HL-60 (cell line): ENCODE data around the gene TMEM94.

Experiments used
- DNase-seq, 2 experiments: peaks; one replicate each; pipeline ENCODE4 v3.0.0-alpha.2; 2010 to 2020; ENCODE audit warnings: low read depth in 1 of 2, low spot score in 1 of 2
- H3K27ac ChIP-seq: fragments of 250-450 bp; sonication (Bioruptor Pico); replicated peaks from 2 replicates; pipeline ENCODE4 v1.5.1; 2020; ENCODE audit warnings: mild to moderate bottlenecking, moderate library complexity
- H3K27me3 ChIP-seq: fragments of 250-450 bp; sonication (Bioruptor Pico); 2 replicates; pipeline ENCODE4 v1.5.1; 2021; ENCODE audit warnings: mild to moderate bottlenecking, moderate library complexity; ENCODE audit not compliant: insufficient read depth, poor library complexity, severe bottlenecking
- H3K4me3 ChIP-seq: replicated peaks from 2 replicates; pipeline ENCODE4 v1.5.1; 2011; ENCODE audit warnings: mild to moderate bottlenecking, control low read depth, low read length; ENCODE audit not compliant: insufficient read depth
- CTCF ChIP-seq: IDR thresholded peaks from one replicate; pipeline ENCODE4 v1.5.1; 2011; ENCODE audit warnings: low read length, control low read depth, inconsistent platforms; ENCODE audit not compliant: insufficient read depth
- GABPA ChIP-seq: IDR thresholded peaks from 2 replicates; pipeline ENCODE4 v1.6.1; 2012; ENCODE audit warnings: low read depth
- POLR2AphosphoS5 ChIP-seq: IDR thresholded peaks from 2 replicates; pipeline ENCODE4 v1.6.1; 2012; ENCODE audit warnings: low read depth
- REST ChIP-seq: IDR thresholded peaks from 2 replicates; pipeline ENCODE4 v1.6.1; 2012; ENCODE audit warnings: low read depth; ENCODE audit not compliant: insufficient replicate concordance
- SPI1 ChIP-seq: IDR thresholded peaks from 2 replicates; pipeline ENCODE4 v1.6.1; 2012; ENCODE audit warnings: low read depth, mild to moderate bottlenecking, borderline replicate concordance

The TMEM94 gene

GRCh38 chr17:75472119-75472518 is 15.7 kb downstream of the TMEM94 start:
- TF ChIP-seq SPI1 (no peak), CTCF (no peak), POLR2AphosphoS5 (no peak), GABPA (no peak), REST (no peak)
- Histone ChIP-seq H3K4me3 (no peak overlapping the region), H3K27ac (no peak overlapping the region), H3K27me3 (no peaks in the 10 kb centered on the region)
- no peak for DNase-seq

GRCh38 chr17:75473246-75473645 is 16.8 kb downstream of the TMEM94 start:
- Histone ChIP-seq H3K27ac (no peak overlapping the region), H3K27me3 (no peaks in the 10 kb centered on the region), H3K4me3 (no peak overlapping the region)
- TF ChIP-seq POLR2AphosphoS5 (no peak), CTCF (no peak), REST (no peak), GABPA (no peak), SPI1 (no peak)
- DNase-seq, result no peak

- no peak for DNase-seq
- TF ChIP-seq SPI1 (no peak), GABPA (no peak), POLR2AphosphoS5 (no peak), REST (no peak), CTCF (no peak)
- H3K4me3 ChIP-seq, result no peak overlapping the region
- no peak overlapping the region for H3K27ac ChIP-seq
- H3K27me3 ChIP-seq, result no peaks in the 10 kb centered on the region
Observed at GRCh38 chr17:75474736-75475135, 18.3 kb downstream of the TMEM94 start.
